Heart left ventricle (tissue), 13 donors: ENCODE measurements around the gene ADAMTSL2.

ENCODE experiments used
- POLR2A ChIP-seq, 2 donors: fragments of 450-650 bp; IDR thresholded peaks; one replicate each; pipeline ENCODE4 v1.6.1; 2017; ENCODE audit warnings: antibody characterized with exemption in 2 of 2, mild to moderate bottlenecking in 2 of 2, moderate library complexity in 2 of 2
- TF ChIP-seq, protein P1 (sequence below), 12 donors: fragments of 200-600 bp; sonication (generic) in 4 of 12; IDR thresholded peaks; one replicate each; pipeline versions ENCODE4 v1.5.0 to v1.8.0; 2018 to 2022; ENCODE audit warnings: antibody characterized with exemption in 12 of 12, mild to moderate bottlenecking in 5 of 12
- donor health status: ischemic (EF 13 %, LVEDD 7.1; RV severe dilation, severe dysfunction).
- donor health status: DM: no; HTN: yes; CAD: no.
- donor health status: DM: no; HTN: no; CAD: no.
- donor health status: ischemic (EF 25% LVEDD 6.9; RV normal size, moderate dysfunction).
- donor health status: ischemic (EF 25% LVEDD 5.7; RV mildly dilated, moderate dysfunction).
- donor health status: ischemic (EF 35%, LVEDD 5.7; RV mildly dilated, moderate dysfunction).
- donor health status: nonischemic (EF 11% LVEDD 7.7; RV severe dilation, severe dysfunction).
- donor health status: DM: yes; HTN: yes; CAD: no.
- donor health status: PGD.
- donor health status: ischemic (EF 29% LVEDD 5.4; RV normal size, mild dysfunction).
- donor health status: nonischemic (EF 23%, LVEDD 6.1; RV moderate dilation, normal function).

DNA sequence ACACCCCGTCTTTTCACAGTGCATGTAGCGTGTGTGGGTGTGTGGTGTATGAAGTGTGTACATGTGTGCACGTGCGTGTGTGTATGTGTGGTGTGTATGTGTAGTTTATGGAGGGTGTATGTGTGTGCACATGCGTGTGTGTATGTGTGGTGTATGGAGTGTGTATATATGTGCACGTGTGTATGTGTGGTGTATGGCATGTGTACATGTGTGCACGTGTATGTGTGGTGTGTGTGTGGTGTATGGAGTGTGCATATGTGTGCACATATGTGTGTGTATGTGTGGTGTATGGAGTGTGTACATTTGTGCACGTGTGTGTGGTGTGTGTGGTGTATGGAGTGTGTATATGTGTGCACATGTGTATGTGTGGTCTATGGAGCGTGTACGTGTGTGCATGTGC lies 22.9 kb upstream of the ADAMTSL2 start:
- TF ChIP-seq, protein P1, sequence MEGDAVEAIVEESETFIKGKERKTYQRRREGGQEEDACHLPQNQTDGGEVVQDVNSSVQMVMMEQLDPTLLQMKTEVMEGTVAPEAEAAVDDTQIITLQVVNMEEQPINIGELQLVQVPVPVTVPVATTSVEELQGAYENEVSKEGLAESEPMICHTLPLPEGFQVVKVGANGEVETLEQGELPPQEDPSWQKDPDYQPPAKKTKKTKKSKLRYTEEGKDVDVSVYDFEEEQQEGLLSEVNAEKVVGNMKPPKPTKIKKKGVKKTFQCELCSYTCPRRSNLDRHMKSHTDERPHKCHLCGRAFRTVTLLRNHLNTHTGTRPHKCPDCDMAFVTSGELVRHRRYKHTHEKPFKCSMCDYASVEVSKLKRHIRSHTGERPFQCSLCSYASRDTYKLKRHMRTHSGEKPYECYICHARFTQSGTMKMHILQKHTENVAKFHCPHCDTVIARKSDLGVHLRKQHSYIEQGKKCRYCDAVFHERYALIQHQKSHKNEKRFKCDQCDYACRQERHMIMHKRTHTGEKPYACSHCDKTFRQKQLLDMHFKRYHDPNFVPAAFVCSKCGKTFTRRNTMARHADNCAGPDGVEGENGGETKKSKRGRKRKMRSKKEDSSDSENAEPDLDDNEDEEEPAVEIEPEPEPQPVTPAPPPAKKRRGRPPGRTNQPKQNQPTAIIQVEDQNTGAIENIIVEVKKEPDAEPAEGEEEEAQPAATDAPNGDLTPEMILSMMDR (IDR thresholded peaks at IDR 0.05) = no peak
- no peak for TF ChIP-seq POLR2A (IDR thresholded peaks at IDR 0.05)
